ENCODE measurements around the gene CELF3.
A peak's percentile ranks its signal among the peaks of the same experiment; 100 is the strongest.
"Not testable (repeated sequence)": the region's sequence is repeated elsewhere in the genome, so short reads cannot be mapped to it uniquely, and the experiment has no call there.

CELF3 gene

DNA sequence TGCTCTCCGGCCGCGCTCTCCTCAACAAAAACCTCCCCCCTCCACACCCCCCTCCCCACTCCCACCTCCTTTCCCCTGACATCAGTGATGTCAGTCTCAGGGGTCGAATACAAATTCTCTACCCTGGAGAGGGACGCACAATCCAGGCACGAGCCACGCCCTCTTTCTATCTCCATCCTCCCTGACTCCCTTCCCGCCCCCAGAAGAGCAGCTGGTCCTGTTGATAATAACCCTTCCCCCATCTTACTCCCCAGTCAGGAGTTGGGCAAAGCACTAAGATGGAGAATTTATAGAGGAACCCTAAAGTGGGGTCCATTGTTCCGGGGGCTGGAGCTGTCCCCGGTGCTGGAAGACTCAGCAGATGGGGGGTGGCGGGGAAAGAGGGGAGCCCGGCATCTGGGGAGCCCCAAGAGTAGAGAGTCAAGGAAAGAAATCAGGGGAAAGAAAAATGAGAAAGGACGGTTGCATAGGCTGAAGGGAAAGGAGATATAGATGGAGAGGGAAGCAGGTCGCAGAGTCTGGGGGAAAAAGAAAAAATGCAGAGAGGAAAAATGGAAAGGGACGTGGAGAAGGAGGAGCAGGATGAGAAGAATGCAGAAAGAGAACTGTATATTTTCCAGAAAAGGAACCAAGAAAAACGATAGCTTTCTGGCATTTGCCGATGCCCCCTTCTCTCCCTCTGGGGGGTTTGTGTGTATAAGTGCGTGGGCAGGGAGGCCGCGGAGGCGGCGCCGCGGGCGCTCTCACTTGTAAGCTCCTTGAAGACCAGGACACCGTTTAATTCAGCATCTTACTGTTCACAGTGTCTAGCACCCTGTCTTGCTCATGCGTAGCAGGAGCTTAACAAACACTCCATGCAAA is at the start of gene CELF3:
Gene CELF3 (minus strand): TSS at position 33 of the 861 bp plus-strand sequence. CDS start 783 bp downstream, outside the sequence.
- no peak within 1 kb of the TSS for H3K27ac ChIP-seq (ENCODE audit: low read depth, low read length)
- H3K27me3 ChIP-seq (ENCODE audit: control insufficient read depth, insufficient read depth, low read length), result no peaks in the 10 kb centered on the region
- H3K4me1 ChIP-seq (ENCODE audit: control insufficient read depth, insufficient read depth, low read length), result peaks cover 8% of the 10 kb centered on the region
- H3K9ac ChIP-seq (ENCODE audit: low read length), result no peak within 1 kb of the TSS
- no peaks in the 10 kb centered on the region for H3K36me3 ChIP-seq (ENCODE audit: control insufficient read depth, insufficient read depth, low read length)
- no peak within 1 kb of the TSS for H3K4me3 ChIP-seq (ENCODE audit: low read length)

DNA sequence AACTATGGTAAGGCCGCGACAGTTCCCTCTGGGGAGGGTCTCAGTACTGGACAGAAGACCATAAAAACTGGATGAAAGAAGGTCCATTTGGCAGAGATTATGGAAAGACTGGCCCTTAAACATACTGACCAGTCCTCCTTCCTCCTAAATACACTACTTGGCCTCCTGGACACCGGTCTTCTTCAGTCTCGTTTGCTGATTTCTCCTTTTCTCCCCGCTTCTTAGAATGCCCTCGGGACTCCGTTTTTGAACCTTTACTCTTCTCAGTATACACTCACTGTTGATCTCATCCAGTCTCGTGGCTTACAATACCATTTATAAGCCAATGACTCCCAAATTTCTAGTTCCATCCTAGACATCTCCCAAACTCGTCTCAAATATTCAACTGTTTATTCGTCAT is 47.4 kb upstream of the CELF3 start:
- H3K9ac ChIP-seq (ENCODE audit: low read length), result peak overlapping the region; percentile 82
- peaks cover 14% of the 10 kb centered on the region for H3K36me3 ChIP-seq (ENCODE audit: control insufficient read depth, insufficient read depth, low read length)
- peak overlapping the region; percentile 89 for H3K27ac ChIP-seq (ENCODE audit: low read depth, low read length)
- H3K27me3 ChIP-seq (ENCODE audit: control insufficient read depth, insufficient read depth, low read length), result no peaks in the 10 kb centered on the region
- peak overlapping the region; percentile 89 for H3K4me3 ChIP-seq (ENCODE audit: low read length)
- peaks cover 5% of the 10 kb centered on the region for H3K4me1 ChIP-seq (ENCODE audit: control insufficient read depth, insufficient read depth, low read length)

DNA sequence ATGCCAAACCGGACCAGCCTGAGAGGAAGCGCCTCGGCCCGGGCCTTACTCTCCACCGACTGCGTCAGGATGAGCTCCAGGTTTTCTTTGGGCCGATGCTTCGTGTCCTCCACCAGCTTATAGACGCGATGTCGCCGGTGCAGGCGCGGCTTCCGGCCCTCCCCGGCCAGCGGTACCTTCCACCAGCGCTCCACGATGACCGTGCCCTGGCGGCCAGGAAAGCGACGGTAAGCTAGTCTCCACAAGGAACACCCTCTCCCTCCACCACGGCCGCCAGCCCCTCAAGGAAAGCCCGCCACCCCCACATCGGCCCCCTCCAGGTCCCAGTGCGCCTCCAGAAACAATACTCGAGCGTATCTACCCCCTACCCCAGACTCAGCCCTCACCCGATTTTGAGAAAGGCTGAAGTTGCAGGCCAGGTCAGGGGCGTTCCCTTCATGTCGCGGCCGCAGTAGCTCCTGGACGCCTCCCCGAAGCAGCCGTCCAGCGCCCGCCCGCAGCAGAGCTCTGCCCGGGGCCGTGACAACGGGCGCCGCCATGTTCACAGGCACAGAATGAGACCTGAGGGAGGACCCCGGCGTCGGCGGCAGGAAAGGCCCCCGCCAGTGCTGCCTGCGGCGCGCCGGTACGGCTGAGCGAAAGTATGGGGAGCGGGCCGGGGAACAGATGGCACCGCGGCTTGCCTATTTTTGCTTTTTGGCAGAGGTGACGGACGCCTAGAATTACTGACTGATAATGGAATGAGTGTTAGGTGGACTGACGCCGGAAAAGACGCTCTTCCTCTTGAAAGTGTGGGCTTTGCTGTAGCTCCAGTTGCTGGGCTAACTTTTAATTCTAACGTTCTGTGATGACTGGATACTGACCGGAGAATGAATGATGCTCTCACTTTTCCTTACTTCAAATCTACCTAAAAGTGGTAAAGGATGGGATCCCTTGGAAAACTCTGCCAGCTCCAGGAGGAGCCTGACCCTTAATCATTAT is 46.6 kb upstream of the CELF3 start, which contains the start of gene MRPL9:
Gene MRPL9 (minus strand): TSS at position 556 of the 981 bp plus-strand sequence. CDS start 17 bp downstream, at position 539.
- peak within 1 kb of the TSS; percentile 82 for H3K9ac ChIP-seq (ENCODE audit: low read length)
- H3K27ac ChIP-seq (ENCODE audit: low read depth, low read length), result peak within 1 kb of the TSS; percentile 89
- no peaks in the 10 kb centered on the region for H3K27me3 ChIP-seq (ENCODE audit: control insufficient read depth, insufficient read depth, low read length)
- peaks cover 18% of the 10 kb centered on the region for H3K36me3 ChIP-seq (ENCODE audit: control insufficient read depth, insufficient read depth, low read length)
- H3K4me1 ChIP-seq (ENCODE audit: control insufficient read depth, insufficient read depth, low read length), result peaks cover 5% of the 10 kb centered on the region
- H3K4me3 ChIP-seq (ENCODE audit: low read length), result peak within 1 kb of the TSS; percentile 89

DNA sequence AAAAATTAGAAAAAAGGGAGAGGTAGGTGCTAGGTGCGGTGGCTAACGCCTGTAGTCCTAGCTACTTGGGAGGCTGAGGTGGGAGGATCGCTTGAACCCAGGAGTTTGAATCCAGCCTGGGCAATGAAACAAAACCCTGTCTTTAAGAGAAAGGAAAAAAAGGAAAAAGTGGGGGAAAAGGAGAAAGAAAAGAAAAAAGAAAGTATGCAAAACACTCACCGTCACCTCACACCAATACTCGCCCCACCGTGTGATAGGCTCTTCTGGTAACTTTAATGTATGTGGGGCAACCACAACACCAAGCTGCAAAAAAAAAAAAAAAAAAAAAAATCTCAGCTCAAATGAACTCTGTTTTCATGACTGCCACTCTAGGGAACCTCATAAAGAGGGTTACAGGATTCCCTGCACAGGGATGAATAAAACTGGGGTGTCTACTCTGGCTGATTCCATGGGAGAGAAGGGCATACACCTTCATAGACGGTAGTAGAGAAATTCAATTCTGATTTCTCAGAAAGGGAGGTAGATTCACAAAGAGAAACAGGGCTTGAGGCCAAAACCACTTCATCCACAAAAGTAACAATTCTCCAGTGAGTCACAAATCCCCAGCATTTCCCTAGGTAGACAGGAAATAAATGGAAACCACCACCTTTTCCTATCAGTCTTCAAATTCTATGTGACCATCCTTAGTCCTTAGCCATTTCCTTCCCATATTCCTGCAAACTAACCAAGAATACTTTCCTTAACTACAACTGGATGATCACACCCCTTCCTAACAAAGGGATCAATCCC is 44.2 kb upstream of the CELF3 start:
- no peak overlapping the region for H3K9ac ChIP-seq (ENCODE audit: low read length)
- peaks cover 20% of the 10 kb centered on the region for H3K36me3 ChIP-seq (ENCODE audit: control insufficient read depth, insufficient read depth, low read length)

DNA sequence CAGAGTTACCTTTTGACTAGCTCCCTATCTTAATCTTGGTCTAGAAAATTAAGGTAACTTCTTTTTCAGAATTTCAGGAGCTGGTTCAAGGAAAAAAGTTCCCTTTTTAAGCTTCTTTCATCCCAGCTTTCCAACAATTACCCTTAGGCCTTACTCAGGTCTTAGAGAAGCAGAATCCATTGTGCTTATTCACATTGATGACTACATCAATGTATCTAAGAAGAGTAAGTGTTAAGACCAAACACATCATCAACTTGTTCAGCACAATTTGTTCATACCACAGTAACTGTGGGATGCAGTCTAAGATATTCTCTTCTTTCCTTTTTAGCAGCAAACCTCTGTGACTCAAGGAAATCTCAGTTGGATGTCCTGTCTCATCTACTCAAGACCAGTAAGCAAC is 42.6 kb upstream of the CELF3 start:
- no peak overlapping the region for H3K4me3 ChIP-seq (ENCODE audit: low read length)
- peaks cover 20% of the 10 kb centered on the region for H3K36me3 ChIP-seq (ENCODE audit: control insufficient read depth, insufficient read depth, low read length)
- H3K9ac ChIP-seq (ENCODE audit: low read length), result no peak overlapping the region
- peaks cover 5% of the 10 kb centered on the region for H3K4me1 ChIP-seq (ENCODE audit: control insufficient read depth, insufficient read depth, low read length)
- H3K27me3 ChIP-seq (ENCODE audit: control insufficient read depth, insufficient read depth, low read length), result no peaks in the 10 kb centered on the region
- no peak overlapping the region for H3K27ac ChIP-seq (ENCODE audit: low read depth, low read length)

More for the DNA sequence above, 44.2 kb upstream of the CELF3 start:
- H3K27me3 ChIP-seq (ENCODE audit: control insufficient read depth, insufficient read depth, low read length), result no peaks in the 10 kb centered on the region
- peaks cover 5% of the 10 kb centered on the region for H3K4me1 ChIP-seq (ENCODE audit: control insufficient read depth, insufficient read depth, low read length)
- no peak overlapping the region for H3K4me3 ChIP-seq (ENCODE audit: low read length)
- H3K27ac ChIP-seq (ENCODE audit: low read depth, low read length), result no peak overlapping the region

DNA sequence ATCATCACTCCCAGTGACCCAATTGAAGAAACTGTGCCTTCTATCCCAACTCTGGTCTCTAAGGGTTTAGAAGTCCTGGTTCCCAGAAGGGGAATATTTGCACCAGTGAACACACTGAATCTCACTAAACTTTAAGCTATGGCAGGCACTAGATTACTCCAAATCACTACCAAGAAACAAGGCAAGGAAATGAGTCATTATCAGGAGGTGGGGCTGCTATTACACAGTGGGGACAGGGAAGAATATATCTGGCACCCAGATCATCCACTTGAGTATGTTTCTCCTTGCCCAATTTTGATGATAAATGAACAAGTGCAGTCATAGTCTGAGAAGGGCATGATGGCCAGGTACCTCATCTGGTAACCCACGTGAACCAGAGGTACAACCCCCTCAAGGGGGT is 39.7 kb upstream of the CELF3 start:
- Histone ChIP-seq H3K36me3 (ENCODE audit: control insufficient read depth, insufficient read depth, low read length) (peaks cover 14% of the 10 kb centered on the region), H3K4me3 (ENCODE audit: low read length) (no peak overlapping the region), H3K27ac (ENCODE audit: low read depth, low read length) (no peak overlapping the region), H3K4me1 (ENCODE audit: control insufficient read depth, insufficient read depth, low read length) (no peaks in the 10 kb centered on the region), H3K9ac (ENCODE audit: low read length) (no peak overlapping the region), H3K27me3 (ENCODE audit: control insufficient read depth, insufficient read depth, low read length) (no peaks in the 10 kb centered on the region)

DNA sequence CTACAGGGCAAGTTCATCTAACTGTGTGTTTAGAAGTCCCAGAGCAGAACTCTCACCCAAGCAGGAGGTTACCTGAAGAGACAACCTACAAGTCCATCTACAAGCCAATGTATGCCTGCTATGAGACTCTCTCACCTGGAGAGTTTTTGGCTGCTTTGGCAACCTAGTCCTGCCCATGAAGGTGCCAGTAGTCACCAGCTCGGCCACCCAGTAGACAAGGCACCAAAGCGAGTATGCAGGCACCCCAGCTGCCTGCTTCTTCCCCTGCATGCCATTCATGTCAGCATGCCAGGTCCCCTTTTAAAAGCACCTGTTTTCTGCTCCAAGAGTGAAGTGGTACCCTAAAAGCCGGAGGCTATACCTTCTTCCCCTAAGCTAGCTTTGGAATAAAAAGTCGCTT is 24.9 kb upstream of the CELF3 start:
- Histone ChIP-seq H3K27me3 (ENCODE audit: control insufficient read depth, insufficient read depth, low read length) (no peaks in the 10 kb centered on the region), H3K27ac (ENCODE audit: low read depth, low read length) (no peak overlapping the region), H3K36me3 (ENCODE audit: control insufficient read depth, insufficient read depth, low read length) (no peaks in the 10 kb centered on the region), H3K4me3 (ENCODE audit: low read length) (no peak overlapping the region), H3K4me1 (ENCODE audit: control insufficient read depth, insufficient read depth, low read length) (no peaks in the 10 kb centered on the region), H3K9ac (ENCODE audit: low read length) (no peak overlapping the region)

DNA sequence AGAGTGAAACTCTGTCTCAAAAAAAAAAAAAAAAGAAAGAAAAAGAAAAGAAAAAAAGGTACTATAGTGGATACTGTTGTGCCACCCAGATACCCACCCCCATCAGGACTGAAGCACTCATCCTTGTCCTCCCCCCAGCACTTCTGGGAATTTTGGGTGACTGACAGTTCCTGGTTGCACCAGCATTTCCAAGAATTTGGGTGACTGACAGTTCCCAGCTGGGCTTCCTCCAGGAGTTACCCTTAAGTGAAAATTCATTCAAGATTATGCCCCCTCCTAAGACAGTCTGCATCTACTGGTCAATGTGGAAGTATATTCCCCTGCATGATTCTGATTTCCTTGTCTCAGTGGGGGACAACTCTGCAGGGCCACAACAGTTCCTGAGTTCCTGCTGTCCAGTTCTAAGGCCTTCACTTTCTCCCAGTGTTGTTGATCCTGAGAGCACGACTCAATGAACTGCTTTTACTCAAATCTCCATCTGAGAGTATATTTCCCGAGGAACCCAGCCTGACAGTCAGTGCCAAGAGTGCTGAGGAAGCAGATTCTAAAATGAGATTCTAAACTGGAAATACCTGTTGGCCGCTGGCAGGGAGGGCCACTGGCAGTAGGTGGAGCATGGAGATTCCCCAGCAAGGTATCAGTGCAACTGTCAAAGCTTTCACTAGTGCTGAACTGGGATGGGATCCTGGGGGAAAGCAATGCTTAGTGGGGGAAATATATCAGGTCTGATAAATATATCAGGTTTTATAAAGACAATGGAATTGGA is 23.2 kb upstream of the CELF3 start:
- Histone ChIP-seq H3K36me3 (ENCODE audit: control insufficient read depth, insufficient read depth, low read length) (no peaks in the 10 kb centered on the region), H3K27me3 (ENCODE audit: control insufficient read depth, insufficient read depth, low read length) (no peaks in the 10 kb centered on the region), H3K4me3 (ENCODE audit: low read length) (no peak overlapping the region), H3K27ac (ENCODE audit: low read depth, low read length) (no peak overlapping the region), H3K9ac (ENCODE audit: low read length) (no peak overlapping the region), H3K4me1 (ENCODE audit: control insufficient read depth, insufficient read depth, low read length) (no peaks in the 10 kb centered on the region)

DNA sequence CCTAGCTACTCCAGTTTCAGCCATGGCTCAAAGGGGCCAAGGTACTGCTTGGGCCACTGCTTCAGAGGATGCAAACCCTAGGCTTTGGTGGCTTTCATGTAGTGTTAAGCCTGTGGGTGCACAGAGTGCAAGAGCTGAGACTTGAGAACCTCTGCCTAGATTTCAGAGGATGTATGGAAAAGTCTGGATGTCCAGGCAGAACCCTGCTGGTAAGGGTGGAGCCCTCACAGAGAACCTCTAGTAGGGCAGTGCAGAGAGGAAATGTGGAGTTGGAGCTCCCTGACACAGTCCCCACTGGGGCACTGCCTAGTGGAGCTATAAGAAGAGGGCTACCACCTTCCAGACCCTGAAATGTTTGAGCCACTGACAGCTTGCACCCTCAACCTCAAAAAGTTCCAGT is 20.9 kb upstream of the CELF3 start:
- Histone ChIP-seq H3K9ac (ENCODE audit: low read length) (no peak overlapping the region), H3K27ac (ENCODE audit: low read depth, low read length) (no peak overlapping the region), H3K27me3 (ENCODE audit: control insufficient read depth, insufficient read depth, low read length) (no peaks in the 10 kb centered on the region), H3K4me3 (ENCODE audit: low read length) (no peak overlapping the region), H3K4me1 (ENCODE audit: control insufficient read depth, insufficient read depth, low read length) (no peaks in the 10 kb centered on the region), H3K36me3 (ENCODE audit: control insufficient read depth, insufficient read depth, low read length) (no peaks in the 10 kb centered on the region)

DNA sequence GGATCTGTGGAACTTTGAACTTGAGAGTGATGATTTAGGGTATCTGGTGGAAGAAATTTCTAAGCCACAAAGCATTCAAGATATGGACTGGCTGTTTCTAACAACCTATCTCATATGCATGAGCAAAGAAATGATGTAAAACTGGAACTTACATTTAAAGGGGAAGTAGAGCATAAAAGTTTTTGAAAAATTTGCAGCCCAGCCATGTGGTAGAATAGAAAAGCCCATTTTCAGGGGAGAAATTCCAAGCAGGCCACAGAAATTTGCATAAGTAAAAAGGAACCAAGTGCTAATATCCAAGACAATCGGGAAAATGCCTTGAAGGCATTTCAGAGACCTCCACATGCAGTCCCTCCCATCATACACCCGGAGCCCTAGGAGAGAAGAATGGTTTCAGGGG is 20.4 kb upstream of the CELF3 start:
- H3K36me3 ChIP-seq (ENCODE audit: control insufficient read depth, insufficient read depth, low read length), result no peaks in the 10 kb centered on the region
- no peak overlapping the region for H3K4me3 ChIP-seq (ENCODE audit: low read length)
- H3K9ac ChIP-seq (ENCODE audit: low read length), result no peak overlapping the region
- H3K27ac ChIP-seq (ENCODE audit: low read depth, low read length), result no peak overlapping the region
- no peaks in the 10 kb centered on the region for H3K27me3 ChIP-seq (ENCODE audit: control insufficient read depth, insufficient read depth, low read length)
- H3K4me1 ChIP-seq (ENCODE audit: control insufficient read depth, insufficient read depth, low read length), result no peaks in the 10 kb centered on the region

DNA sequence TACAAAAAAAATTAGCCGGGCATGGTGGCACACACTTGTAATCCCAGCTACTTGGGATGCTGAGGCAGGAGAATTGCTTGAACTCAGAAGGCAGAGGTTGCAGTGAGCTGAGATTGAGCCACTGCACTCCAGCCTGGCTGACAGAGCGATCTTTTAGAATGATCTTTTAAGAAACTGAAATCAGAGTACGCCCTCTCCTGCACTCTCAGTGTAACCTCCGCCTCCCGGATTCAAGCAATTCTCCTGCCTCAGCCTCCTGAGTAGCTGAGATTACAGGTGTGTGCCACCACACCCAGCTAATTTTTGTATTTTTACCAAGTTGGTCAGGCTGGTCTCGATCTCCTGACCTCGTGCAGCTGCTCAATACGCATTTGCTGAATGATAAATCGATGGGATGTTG is 17.4 kb upstream of the CELF3 start:
- not testable (repeated sequence) for H3K9ac ChIP-seq (ENCODE audit: low read length); H3K4me3 ChIP-seq (ENCODE audit: low read length); H3K36me3 ChIP-seq (ENCODE audit: control insufficient read depth, insufficient read depth, low read length); H3K27ac ChIP-seq (ENCODE audit: low read depth, low read length); H3K4me1 ChIP-seq (ENCODE audit: control insufficient read depth, insufficient read depth, low read length); H3K27me3 ChIP-seq (ENCODE audit: control insufficient read depth, insufficient read depth, low read length)
